HepG2 (cell line): ENCODE measurements around the gene PTPRU. TPM values are rescaled to one million over a fixed set of nuclear protein-coding genes. Genes with fewer than 3 reads are reported as not detected.

Experiments used
- CHD4 ChIP-seq: fragments of 200-600 bp; sonication (generic); IDR thresholded peaks from 2 replicates; pipeline ENCODE4 v1.7.0; 2017; ENCODE audit warnings: mild to moderate bottlenecking, low read length, borderline replicate concordance
- SUZ12 ChIP-seq: fragments of 150-350 bp; IDR thresholded peaks from 2 replicates; pipeline ENCODE4 v1.6.1; 2014; ENCODE audit warnings: low read depth, low read length
- TCF7L2 ChIP-seq: IDR thresholded peaks from 2 replicates; pipeline ENCODE4 v1.6.1; 2011; ENCODE audit warnings: mild to moderate bottlenecking, low read depth, low read length, moderate library complexity
- THAP9 ChIP-seq: sonication (generic); formaldehyde crosslinking; IDR thresholded peaks from 2 replicates; pipeline ENCODE4; 2020; ENCODE audit warnings: missing genetic modification reagents, mild to moderate bottlenecking, borderline replicate concordance
- ZNF12 ChIP-seq: sonication (generic); formaldehyde crosslinking; IDR thresholded peaks from 2 replicates; pipeline ENCODE4 v1.5.0; 2020; ENCODE audit warnings: missing genetic modification reagents
- ZNF17 ChIP-seq: sonication (generic); formaldehyde crosslinking; IDR thresholded peaks from 2 replicates; pipeline ENCODE4 v1.5.0; 2020; ENCODE audit warnings: mild to moderate bottlenecking, missing genetic modification reagents
- ZNF512B ChIP-seq: sonication (generic); formaldehyde crosslinking; IDR thresholded peaks from 2 replicates; pipeline ENCODE4 v1.5.1; 2020; ENCODE audit warnings: missing genetic modification reagents, mild to moderate bottlenecking, borderline replicate concordance
- ZNF75D ChIP-seq: sonication (generic); formaldehyde crosslinking; IDR thresholded peaks from 2 replicates; pipeline ENCODE4 v1.8.1; 2023; ENCODE audit warnings: missing genetic modification reagents, mild to moderate bottlenecking, borderline replicate concordance
- ZNF781 ChIP-seq: sonication (generic); formaldehyde crosslinking; IDR thresholded peaks from 2 replicates; pipeline ENCODE4 v1.5.1; 2020; ENCODE audit warnings: borderline replicate concordance, mild to moderate bottlenecking, missing genetic modification reagents; ENCODE audit errors: not compliant biosample characterization
- polyA plus RNA-seq, 8 experiments: library from polyadenylated mRNA; depleted of rRNA in 3 of 8; stranded (reverse) in 7 of 8; unstranded in 1 of 8; fragments of >200 nt; fragmentation: Illumina TruSeq in 4 of 8; extraction: Trizol in 4 of 8; gene quantifications; 2 replicates each; pipeline versions ENCODE4 v1.2.1 to v1.2.3, GENCODE V29; 2011 to 2016; ENCODE audit warnings: low read depth in 4 of 8, missing spikeins in 1 of 8, mixed read lengths in 1 of 8; ENCODE audit not compliant: insufficient read depth in 1 of 8
- total RNA-seq, 5 experiments: library from RNA; depleted of rRNA; stranded (reverse); fragments of >200 nt; fragmentation: Illumina TruSeq; extraction: Trizol; gene quantifications; 2 replicates each; pipeline ENCODE4 v1.2.3, GENCODE V29; 2016; ENCODE audit warnings: low read depth in 1 of 5
- TF ChIP-seq, protein P1 (sequence below): sonication (generic); formaldehyde crosslinking; IDR thresholded peaks from 2 replicates; pipeline ENCODE4 v1.4.0; 2020; ENCODE audit warnings: low read depth, mild to moderate bottlenecking, missing genetic modification reagents
- TF ChIP-seq, protein P2 (sequence below): sonication (generic); formaldehyde crosslinking; IDR thresholded peaks from 2 replicates; pipeline ENCODE4 v1.8.1; 2022; ENCODE audit warnings: mild to moderate bottlenecking, missing genetic modification reagents

The PTPRU gene
- total and polyA plus RNA-seq, 2 of the 13 experiments (the other 11 are each of a cell fraction or from before 2014, with no cell fraction given): 21.6 to 22.3 TPM

GRCh38 chr1:29284961-29285560 lies 48.7 kb downstream of the PTPRU start (continued):
- TF ChIP-seq, protein P1, sequence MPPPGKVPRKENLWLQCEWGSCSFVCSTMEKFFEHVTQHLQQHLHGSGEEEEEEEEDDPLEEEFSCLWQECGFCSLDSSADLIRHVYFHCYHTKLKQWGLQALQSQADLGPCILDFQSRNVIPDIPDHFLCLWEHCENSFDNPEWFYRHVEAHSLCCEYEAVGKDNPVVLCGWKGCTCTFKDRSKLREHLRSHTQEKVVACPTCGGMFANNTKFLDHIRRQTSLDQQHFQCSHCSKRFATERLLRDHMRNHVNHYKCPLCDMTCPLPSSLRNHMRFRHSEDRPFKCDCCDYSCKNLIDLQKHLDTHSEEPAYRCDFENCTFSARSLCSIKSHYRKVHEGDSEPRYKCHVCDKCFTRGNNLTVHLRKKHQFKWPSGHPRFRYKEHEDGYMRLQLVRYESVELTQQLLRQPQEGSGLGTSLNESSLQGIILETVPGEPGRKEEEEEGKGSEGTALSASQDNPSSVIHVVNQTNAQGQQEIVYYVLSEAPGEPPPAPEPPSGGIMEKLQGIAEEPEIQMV (CRISPR knock-in tag): no peak
- no peak for TF ChIP-seq ZNF12 (CRISPR knock-in tag)
- TF ChIP-seq, protein P2, sequence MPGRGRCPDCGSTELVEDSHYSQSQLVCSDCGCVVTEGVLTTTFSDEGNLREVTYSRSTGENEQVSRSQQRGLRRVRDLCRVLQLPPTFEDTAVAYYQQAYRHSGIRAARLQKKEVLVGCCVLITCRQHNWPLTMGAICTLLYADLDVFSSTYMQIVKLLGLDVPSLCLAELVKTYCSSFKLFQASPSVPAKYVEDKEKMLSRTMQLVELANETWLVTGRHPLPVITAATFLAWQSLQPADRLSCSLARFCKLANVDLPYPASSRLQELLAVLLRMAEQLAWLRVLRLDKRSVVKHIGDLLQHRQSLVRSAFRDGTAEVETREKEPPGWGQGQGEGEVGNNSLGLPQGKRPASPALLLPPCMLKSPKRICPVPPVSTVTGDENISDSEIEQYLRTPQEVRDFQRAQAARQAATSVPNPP (CRISPR knock-in tag): no peak
- TF ChIP-seq ZNF512B: no peak
- TF ChIP-seq ZNF17 (CRISPR knock-in tag): no peak
- no peak for TF ChIP-seq TCF7L2
- TF ChIP-seq ZNF781 (CRISPR knock-in tag): no peak
- no peak for TF ChIP-seq SUZ12
- TF ChIP-seq ZNF75D: no peak
- TF ChIP-seq THAP9 (CRISPR knock-in tag): no peak
- TF ChIP-seq CHD4: no peak
- TF ChIP-seq, all 625 proteins: peak for 0
